ENCODE measurements around the gene HAPLN2.

The HAPLN2 gene

DNA sequence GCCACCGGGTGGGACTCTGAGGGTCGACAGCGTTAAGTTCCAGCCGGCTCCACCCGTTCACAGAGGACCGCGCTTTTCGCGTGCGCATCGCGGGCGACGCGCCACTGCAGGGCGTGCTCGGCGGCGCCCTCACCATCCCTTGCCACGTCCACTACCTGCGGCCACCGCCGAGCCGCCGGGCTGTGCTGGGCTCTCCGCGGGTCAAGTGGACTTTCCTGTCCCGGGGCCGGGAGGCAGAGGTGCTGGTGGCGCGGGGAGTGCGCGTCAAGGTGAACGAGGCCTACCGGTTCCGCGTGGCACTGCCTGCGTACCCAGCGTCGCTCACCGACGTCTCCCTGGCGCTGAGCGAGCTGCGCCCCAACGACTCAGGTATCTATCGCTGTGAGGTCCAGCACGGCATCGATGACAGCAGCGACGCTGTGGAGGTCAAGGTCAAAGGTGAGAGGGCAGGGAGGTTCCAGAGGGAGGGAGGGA, 27.6 kb downstream of the HAPLN2 start:
- DNase-seq, result no peak

DNA sequence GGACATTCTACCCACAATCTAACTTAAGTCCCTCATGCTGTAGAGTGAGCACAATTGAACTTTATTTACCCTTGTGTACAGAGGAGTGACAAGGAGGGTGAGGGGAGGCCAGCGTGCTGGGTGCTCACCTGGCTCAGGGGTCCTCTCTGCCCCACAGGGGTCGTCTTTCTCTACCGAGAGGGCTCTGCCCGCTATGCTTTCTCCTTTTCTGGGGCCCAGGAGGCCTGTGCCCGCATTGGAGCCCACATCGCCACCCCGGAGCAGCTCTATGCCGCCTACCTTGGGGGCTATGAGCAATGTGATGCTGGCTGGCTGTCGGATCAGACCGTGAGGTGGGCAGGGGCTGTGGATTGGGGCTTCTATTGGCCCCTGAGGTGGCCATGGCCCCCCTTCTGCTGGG, 28.1 kb downstream of the HAPLN2 start:
- DNase-seq, result no peak

- no peak for DNase-seq
Measured at GRCh38 chr1:156648496-156648895, 29.3 kb downstream of the HAPLN2 start.

DNA sequence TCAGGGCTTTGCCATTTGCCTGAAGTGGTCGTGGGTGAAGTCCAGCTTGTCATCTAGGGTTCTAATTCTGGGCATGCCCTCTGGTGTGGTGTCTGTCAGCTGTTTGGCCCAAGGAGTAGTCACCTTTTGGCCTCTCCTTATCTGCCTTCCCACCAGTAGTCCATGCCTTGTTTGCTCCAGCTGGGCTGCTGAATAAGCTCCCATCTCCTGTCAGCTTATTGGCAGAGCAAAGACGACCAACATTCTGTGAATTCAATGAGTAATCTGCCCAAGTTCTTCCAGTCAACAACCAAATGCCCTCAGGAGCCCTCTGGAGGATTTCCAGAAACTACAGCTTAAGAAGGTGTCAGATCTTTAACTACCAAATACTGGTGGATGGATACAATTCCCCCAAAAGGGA, 29.7 kb downstream of the HAPLN2 start:
- no peak for DNase-seq

DNA sequence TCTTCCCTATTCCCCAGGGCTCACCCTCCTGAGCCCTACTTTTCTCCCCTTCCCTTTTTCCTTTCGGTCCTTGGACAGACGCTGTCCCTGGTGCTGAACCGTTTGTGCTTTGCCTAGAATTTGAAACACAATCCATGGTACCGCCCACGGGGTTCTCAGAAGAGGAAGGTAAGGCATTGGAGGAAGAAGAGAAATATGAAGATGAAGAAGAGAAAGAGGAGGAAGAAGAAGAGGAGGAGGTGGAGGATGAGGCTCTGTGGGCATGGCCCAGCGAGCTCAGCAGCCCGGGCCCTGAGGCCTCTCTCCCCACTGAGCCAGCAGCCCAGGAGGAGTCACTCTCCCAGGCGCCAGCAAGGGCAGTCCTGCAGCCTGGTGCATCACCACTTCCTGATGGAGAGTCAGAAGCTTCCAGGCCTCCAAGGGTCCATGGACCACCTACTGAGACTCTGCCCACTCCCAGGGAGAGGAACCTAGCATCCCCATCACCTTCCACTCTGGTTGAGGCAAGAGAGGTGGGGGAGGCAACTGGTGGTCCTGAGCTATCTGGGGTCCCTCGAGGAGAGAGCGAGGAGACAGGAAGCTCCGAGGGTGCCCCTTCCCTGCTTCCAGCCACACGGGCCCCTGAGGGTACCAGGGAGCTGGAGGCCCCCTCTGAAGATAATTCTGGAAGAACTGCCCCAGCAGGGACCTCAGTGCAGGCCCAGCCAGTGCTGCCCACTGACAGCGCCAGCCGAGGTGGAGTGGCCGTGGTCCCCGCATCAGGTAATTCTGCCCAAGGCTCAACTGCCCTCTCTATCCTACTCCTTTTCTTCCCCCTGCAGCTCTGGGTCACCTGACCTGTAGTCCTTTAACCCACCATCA, 33.1 kb downstream of the HAPLN2 start:
- DNase-seq, result no peak

- DNase-seq, result no peak
Measured at GRCh38 chr1:156652992-156653355, 33.8 kb downstream of the HAPLN2 start.

DNA sequence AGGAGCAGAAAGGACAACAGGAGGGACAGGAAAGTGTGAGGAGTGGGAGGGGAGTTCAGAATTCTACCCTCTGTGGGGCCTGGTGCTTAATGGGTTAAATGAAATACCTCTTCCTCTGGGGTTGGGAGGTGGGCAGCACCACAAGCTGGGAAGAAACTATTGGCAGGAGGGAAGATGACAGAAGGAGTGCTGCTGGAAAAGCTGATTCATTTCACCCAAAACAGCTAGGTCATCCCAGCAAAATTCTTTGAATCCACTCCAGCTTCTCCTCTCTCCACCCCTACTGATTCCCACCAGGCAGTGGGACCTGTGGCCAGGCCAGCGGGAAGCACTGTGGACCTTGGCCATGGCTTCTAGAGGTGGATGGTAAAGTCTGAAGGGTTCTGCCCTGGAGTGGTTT, 35.5 kb downstream of the HAPLN2 start:
- no peak for DNase-seq

DNA sequence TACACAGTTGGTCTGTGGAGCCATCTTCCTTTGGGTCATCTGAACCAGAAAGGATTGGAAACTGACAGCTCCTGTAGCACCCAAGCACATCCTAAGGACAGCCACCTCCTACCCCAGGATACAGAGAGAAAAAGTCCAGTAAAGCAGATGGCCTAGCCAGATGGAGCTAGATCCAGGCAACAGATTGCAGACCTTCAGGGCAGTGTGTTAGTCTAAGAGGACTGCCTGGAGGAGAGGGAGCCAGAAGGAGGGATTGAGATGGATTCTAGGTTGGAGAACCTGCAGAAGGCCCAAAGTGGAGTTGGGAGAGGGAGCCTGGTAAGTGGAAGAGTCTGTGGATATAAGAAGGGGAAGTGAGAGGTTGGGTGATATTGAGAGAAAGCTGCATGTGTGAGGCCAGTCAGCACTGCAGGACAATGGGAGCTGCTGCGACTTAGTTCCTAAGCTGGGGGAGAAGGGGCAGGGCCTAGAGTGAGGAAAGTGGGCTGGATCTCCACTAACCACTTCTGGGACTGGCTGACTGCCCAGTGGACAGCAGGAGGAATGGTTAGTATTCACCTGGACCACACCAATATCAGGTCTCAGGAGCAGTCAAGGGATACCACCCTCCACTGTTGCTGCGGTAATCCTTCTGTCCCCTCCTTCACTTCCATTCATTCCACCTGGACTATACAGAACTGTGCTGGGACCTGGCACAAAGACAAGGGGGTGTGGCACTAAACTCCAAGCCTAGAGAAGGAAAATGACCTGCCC, 36.1 kb downstream of the HAPLN2 start:
- no peak for DNase-seq

- DNase-seq, result no peak
Measured at GRCh38 chr1:156655904-156656516, 36.8 kb downstream of the HAPLN2 start.

GRCh38 chr1:156656806-156657740, 37.9 kb downstream of the HAPLN2 start:
- DNase-seq, result peak; percentile 32

GRCh38 chr1:156657741-156658319, 38.6 kb downstream of the HAPLN2 start:
- no peak for DNase-seq

GRCh38 chr1:156658496-156658895, 39.3 kb downstream of the HAPLN2 start:
- DNase-seq, result no peak

DNA sequence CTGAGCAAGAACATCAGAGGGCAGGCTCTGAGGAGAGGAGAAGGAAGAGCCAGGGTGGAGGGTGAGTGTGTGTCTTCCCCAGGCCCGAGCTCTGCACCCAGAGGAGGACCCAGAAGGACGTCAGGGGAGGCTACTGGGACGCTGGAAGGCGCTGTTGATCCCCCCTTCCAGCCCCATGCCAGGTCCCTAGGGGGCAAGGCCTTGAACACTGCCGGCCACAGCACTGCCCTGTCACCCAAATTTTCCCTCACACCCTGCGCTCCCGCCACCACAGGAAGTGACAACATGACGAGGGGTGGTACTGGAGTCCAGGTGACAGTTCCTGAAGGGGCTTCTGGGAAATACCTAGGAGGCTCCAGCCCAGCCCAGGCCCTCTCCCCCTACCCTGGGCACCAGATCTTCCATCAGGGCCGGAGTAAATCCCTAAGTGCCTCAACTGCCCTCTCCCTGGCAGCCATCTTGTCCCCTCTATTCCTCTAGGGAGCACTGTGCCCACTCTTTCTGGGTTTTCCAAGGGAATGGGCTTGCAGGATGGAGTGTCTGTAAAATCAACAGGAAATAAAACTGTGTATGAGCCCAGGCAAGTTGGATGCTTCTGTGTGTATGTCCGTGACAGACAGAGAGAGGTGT, 39.8 kb downstream of the HAPLN2 start:
- no peak for DNase-seq

DNA sequence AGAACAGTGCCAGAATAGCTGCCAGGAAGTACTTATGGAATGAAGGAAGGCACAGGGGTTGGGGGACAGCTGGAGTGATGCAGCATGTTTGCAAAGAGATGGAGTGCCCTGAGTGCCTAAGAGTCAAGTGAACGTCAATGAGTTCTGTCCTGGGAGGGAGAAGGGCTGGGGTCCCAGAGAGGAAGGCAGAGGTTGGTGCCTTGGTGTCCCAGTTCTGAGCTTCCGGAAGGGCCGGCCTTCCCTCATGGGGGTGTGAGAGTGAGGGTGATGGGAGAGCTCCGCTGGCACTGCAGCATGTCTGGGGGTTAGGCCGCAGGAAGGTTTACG, 40.4 kb downstream of the HAPLN2 start:
- no peak for DNase-seq

DNA sequence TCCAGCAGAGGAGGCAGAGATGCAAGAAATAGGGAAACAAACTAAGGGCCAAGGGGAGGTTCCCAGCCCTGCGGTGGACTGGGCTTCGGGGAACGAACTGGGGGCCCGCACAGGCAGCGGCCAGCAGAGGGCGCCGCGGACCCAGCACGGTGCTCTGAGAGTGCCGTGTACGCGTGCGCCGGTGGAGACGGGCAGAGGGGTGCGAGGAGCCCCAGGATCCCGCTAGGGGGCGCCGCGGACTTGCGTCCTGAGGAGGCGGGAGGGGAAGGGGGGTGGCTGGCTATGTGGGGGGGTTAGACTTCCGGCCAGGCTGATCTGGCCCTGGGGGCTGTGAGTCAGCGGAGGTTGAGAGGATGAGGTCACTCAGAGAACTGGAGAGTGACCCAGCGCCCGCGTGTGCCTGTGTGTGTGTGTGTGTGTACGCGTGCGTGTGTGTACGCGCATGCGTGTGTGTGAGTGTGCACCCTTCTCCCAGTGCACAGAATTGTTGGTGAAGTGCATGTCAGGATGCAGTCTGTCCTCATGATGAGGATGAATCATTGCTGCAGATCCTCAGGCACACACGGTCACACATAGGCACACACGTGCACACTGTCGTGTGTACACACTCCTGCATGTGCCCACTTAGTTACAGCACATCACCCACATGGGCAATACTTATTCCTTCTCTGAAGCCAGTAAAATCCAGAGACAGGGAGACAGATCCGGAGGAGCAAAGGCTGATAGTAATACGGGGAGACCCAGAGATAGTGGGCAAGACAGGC, 41.0 kb downstream of the HAPLN2 start:
- DNase-seq, result peak; percentile 58

- DNase-seq, result no peak
Measured at GRCh38 chr1:156660752-156661112, 41.5 kb downstream of the HAPLN2 start.

DNA sequence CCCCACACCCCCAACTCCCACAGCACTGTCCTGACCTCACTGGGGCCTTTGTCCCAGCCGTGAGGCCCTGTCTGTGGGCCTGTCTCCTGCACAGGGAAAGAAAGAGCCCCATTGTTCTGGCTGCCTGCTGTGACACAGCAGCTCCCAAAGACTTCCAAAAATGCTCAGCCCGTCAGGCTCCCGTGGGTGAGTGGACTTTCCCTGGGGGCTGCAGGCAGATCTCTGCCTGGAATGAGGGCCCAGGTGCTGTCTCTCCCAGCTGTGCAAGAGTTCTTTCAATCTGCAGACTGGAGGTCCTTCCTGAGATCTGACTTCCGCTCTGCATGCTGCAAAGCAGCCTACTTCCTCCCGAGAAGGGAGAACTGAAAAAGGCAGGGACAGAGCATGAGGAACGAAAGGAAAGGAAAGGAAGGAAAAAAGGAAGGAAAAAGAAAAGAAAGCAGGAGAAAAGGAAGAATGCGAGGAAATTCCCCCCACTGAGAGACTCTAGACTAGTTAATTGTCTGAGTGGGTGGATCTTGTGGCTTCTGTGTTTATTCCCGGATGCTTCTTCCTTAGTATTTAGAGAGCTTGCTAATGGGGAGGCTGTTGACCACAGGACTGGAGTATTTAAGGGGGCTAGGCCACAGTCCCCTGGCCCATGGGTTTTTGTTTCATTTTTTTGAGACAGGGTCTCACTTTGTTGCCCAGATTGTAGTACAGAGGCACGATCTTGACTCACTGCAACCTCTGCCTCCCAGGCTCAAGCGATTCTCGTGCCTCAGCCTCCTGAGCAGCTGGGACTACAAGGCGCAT, 43.0 kb downstream of the HAPLN2 start:
- no peak for DNase-seq

DNA sequence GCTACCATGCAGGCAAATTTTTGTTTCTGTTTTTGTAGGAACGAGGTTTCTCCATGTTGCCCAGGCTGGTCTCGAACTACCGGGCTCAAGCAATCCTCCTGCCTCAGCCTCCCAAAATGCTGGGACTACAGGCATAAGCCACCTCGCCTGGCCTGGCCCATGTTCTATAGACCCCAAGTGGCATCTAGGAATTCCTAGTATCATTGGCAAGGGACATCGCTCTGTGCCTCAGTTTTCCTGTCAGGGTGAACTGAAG, 43.5 kb downstream of the HAPLN2 start:
- no peak for DNase-seq

GRCh38 chr1:156663178-156663577, 44.0 kb downstream of the HAPLN2 start:
- DNase-seq, result no peak

DNA sequence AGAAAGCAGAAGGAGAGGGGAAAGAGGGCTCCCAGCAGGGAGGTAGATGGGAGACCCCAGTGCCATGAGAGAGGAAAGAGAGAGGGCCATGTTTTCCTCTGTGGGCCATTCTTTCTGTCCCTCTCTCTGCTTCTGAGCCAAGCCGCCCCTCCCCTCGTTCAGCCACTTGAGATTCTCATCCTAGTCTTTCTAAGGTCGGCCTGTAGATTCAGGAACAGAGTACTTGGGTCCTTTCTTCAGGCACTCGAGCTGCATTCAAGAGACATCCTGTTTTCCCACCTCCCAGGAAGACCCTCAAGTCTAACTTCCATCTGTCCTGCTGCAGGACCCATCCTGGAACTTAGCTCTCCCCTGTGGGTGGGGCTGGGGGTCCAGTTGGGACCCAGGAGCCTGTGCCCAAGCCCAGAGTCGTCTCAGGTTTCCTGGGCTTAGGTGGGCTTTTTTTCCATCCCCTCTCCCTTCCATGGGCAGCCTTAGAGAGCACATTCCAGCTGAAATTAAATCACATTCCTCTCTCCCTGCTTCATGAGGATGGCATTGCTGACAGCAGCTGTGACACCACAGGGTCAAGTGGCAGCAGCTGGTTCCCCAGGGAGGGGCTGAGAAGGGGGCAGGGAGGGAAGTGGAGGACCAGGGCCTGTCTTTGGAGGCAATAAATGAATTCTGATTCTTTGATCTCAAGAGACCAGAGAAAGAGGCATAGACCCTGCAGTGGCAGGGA, 45.0 kb downstream of the HAPLN2 start:
- no peak for DNase-seq
